Activated CD8-positive, alpha-beta T cell treated with anti-CD3 and anti-CD28 coated beads for 36 hours (primary cell): ENCODE results near the gene ASIP. TPM values are rescaled to one million over a fixed set of nuclear protein-coding genes. Genes with fewer than 3 reads are reported as not detected.
"Not testable (repeated sequence)": the region's sequence is repeated elsewhere in the genome, so short reads cannot be mapped to it uniquely, and the experiment has no call there.

Experiments used
- ATAC-seq: fragments of 200-7000 bp; cut with Tn5 transposase; one replicate; pipeline ENCODE4 v1.10.0; 2021; ENCODE audit warnings: mild to moderate bottlenecking, moderate library complexity
- CTCF ChIA-PET: fragments of 350-600 bp; sonication (Branson Sonifier 250); formaldehyde crosslinking; loops from one replicate; lab custom pipeline; 2021; ENCODE audit warnings: antibody characterized with exemption; lab: Charles Lee
- POLR2A ChIA-PET: fragments of 350-600 bp; sonication (Branson Sonifier 250); formaldehyde crosslinking; loops from one replicate; lab custom pipeline; 2021; ENCODE audit warnings: antibody characterized with exemption; lab: Charles Lee
- DNase-seq: peaks from one replicate; pipeline ENCODE4 v3.0.0-alpha.2; 2020
- H3K27ac Mint-ChIP-seq: one replicate; pipeline ENCODE4 v1.8.0; 2021; ENCODE audit warnings: mild to moderate bottlenecking, mixed read lengths
- H3K27me3 Mint-ChIP-seq: one replicate; pipeline ENCODE4 v1.8.0; 2021; ENCODE audit warnings: mixed read lengths
- H3K36me3 Mint-ChIP-seq: one replicate; pipeline ENCODE4 v1.8.0; 2021; ENCODE audit warnings: low read depth, mixed read lengths
- H3K4me1 Mint-ChIP-seq: one replicate; pipeline ENCODE4 v1.8.0; 2021; ENCODE audit warnings: low read depth, mixed read lengths
- H3K4me3 Mint-ChIP-seq: one replicate; pipeline ENCODE4 v1.8.0; 2021; ENCODE audit warnings: mild to moderate bottlenecking, moderate library complexity, mixed read lengths
- H3K9me3 Mint-ChIP-seq: one replicate; pipeline ENCODE4 v1.8.0; 2021; ENCODE audit warnings: mixed read lengths
- CTCF ChIP-seq: fragments of 200-600 bp; IDR thresholded peaks from one replicate; pipeline ENCODE4 v1.8.0; 2022; ENCODE audit warnings: antibody characterized with exemption, mild to moderate bottlenecking
- intact Hi-C: fragments of 100-400 bp; cut with micrococcal nuclease; formaldehyde crosslinking; loops from one replicate; pipeline ENCODE4 v1.10.0; 2022
- total RNA-seq, 2 experiments: library from RNA; stranded (reverse); gene quantifications; one replicate each; pipeline ENCODE4 v1.2.3, GENCODE V29; 2021

Gene ASIP
- total RNA-seq, 2 experiments from 2014 or later: not detected

GRCh38 chr20:34298294-34298784, 57.1 kb downstream of the ASIP start:
- intact Hi-C loops, H3K27me3 Mint-ChIP-seq, H3K9me3 Mint-ChIP-seq, ATAC-seq, DNase-seq, H3K4me3 Mint-ChIP-seq, H3K27ac Mint-ChIP-seq: not testable (repeated sequence)
- ChIA-PET CTCF (interaction anchor here (1.2 to 2.1 kb wide), 2 partner anchors 14 to 123 kb away, joined by 3 to 8 read pairs; no protein-coding TSS in a partner anchor), POLR2A (interaction anchor here (1.1 kb wide), 1 partner anchor 128 kb away, joined by 6 read pairs; no protein-coding TSS in a partner anchor)
- TF ChIP-seq CTCF: peak; percentile 41
- H3K36me3 Mint-ChIP-seq: peaks cover 37% of the 10 kb centered on the region
- peaks cover 17% of the 10 kb centered on the region for H3K4me1 Mint-ChIP-seq

- ChIA-PET POLR2A (interaction anchor here (0.8 to 1.1 kb wide), 3 partner anchors 9 to 980 kb away, joined by 3 to 6 read pairs (median 3); no protein-coding TSS in a partner anchor), CTCF (interaction anchor here (1.2 to 3.6 kb wide), 3 partner anchors 13 to 124 kb away, joined by 3 to 40 read pairs (median 8); no protein-coding TSS in a partner anchor)
- Mint-ChIP-seq H3K4me3 (no peak overlapping the region), H3K27ac (no peak overlapping the region), H3K27me3 (no peaks in the 10 kb centered on the region), H3K4me1 (peaks cover 23% of the 10 kb centered on the region), H3K9me3 (no peaks in the 10 kb centered on the region), H3K36me3 (peaks cover 24% of the 10 kb centered on the region)
- no peak for TF ChIP-seq CTCF
- DNase-seq (no peak), ATAC-seq (no peak)
- intact Hi-C loops: loop anchor here (5.0 kb wide), 1 partner anchor 218 kb away; the partner anchor contains the start of gene DYNLRB1
Measured at GRCh38 chr20:34299556-34300255, 58.5 kb downstream of the ASIP start.

GRCh38 chr20:34300256-34300806, 59.1 kb downstream of the ASIP start:
- DNase-seq: no peak
- Mint-ChIP-seq H3K4me1 (peaks cover 23% of the 10 kb centered on the region), H3K4me3 (no peak overlapping the region), H3K27me3 (no peaks in the 10 kb centered on the region), H3K27ac (no peak overlapping the region), H3K36me3 (peaks cover 24% of the 10 kb centered on the region), H3K9me3 (no peaks in the 10 kb centered on the region)
- POLR2A ChIA-PET: interaction anchor here (1.0 kb wide), 1 partner anchor 8 kb away, joined by 3 read pairs; no protein-coding TSS in a partner anchor
- CTCF ChIA-PET: interaction anchor here (2.2 to 3.6 kb wide), 2 partner anchors 12 to 216 kb away, joined by 8 to 40 read pairs; partner anchors contain the start of gene DYNLRB1
- intact Hi-C loops: loop anchor here (5.0 kb wide), 1 partner anchor 217 kb away; the partner anchor contains the start of gene DYNLRB1
- no peak for ATAC-seq
- no peak for TF ChIP-seq CTCF

GRCh38 chr20:34300809-34301586, 59.8 kb downstream of the ASIP start:
- ChIA-PET POLR2A (interaction anchor here (0.8 to 1.3 kb wide), 3 partner anchors 8 to 216 kb away, joined by 3 read pairs; no protein-coding TSS in a partner anchor), CTCF (interaction anchor here (0.6 to 3.6 kb wide), 5 partner anchors 11 to 237 kb away, joined by 3 to 40 read pairs (median 4); partner anchors contain the start of gene DYNLRB1)
- peak overlapping the region; percentile 86 for H3K4me3 Mint-ChIP-seq
- H3K36me3 Mint-ChIP-seq: peaks cover 19% of the 10 kb centered on the region
- peaks cover 23% of the 10 kb centered on the region for H3K4me1 Mint-ChIP-seq
- DNase-seq (no peak), ATAC-seq (no peak)
- H3K27me3 Mint-ChIP-seq: no peaks in the 10 kb centered on the region
- peak overlapping the region; percentile 22 for H3K27ac Mint-ChIP-seq
- intact Hi-C loops: loop anchor here (5.0 kb wide), 1 partner anchor 216 kb away; the partner anchor contains the start of gene DYNLRB1
- no peaks in the 10 kb centered on the region for H3K9me3 Mint-ChIP-seq
- no peak for TF ChIP-seq CTCF
